ENCODE measurements around the gene MRPS7. TPM values are rescaled to one million over a fixed set of nuclear protein-coding genes. Genes with fewer than 3 reads are reported as not detected.

MRPS7 gene
- total RNA-seq, 2 donors from 2014 or later: 72.3 to 80.5 TPM

DNA sequence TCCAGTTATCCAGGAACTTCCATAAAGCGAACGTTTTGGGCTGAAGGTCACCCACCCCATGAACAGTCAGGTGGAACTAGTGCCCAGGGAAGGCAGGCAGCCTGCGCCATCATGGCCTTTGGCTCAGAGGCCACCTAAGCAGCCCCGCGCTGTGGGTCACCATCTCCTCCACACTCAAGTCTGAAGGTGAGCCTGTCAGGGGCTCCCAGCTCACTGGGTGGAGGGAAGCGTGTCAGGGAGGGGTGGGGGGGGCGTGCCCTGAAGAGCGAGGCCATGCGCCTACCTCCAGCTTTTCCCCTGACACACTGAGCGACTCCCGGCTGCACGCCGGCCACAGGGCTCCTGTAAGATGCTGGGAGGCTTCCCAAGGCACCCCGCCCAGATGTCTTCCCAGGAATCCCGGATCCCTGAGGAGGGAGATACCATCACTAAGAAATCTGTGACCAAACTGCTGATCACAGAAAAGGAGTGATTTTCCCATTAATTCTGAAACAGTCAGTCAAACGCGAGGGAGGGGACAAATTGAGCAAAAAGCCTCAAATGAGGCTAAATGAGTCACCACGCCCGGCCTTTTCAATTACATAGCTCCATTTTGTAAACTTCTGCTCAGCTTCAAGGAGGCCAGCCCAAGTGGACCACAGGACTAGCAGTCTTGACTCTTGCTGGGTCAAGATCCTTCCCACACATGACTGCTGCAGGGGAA, 54.0 kb downstream of the MRPS7 start:
- ATAC-seq (peak; percentile 55 to 66), DNase-seq (ENCODE audit: low spot score in 2 of 2) (no peak)
- no peaks in the 10 kb centered on the region for H3K36me3 Mint-ChIP-seq
- H3K27ac Mint-ChIP-seq: peak overlapping the region in 1 of 2 donors; percentile 60
- H3K9me3 Mint-ChIP-seq: no peaks in the 10 kb centered on the region

Other genes starting within 250 kb of the MRPS7 start
- gene MRPL58, start 249.2 kb upstream of the MRPS7 start, total RNA-seq: 10 to 100 TPM; 29.8 to 48.1 TPM
- gene ATP5PD, start 214.9 kb upstream of the MRPS7 start, total RNA-seq: 100 to 1,000 TPM; 193 to 218 TPM
- 10 to 100 TPM; 17.4 to 19.4 TPM for gene KCTD2, start 214.7 kb upstream of the MRPS7 start, total RNA-seq
- gene SLC16A5, start 173.9 kb upstream of the MRPS7 start, total RNA-seq: 10 to 100 TPM in 1 of 2 donors, 1 to 10 TPM in 1; 6.0 to 10.9 TPM
- 1 to 10 TPM; 7.0 to 9.9 TPM for gene ARMC7, start 151.9 kb upstream of the MRPS7 start, total RNA-seq
- 10 to 100 TPM; 51.7 to 52.8 TPM for gene NT5C, start 130.1 kb upstream of the MRPS7 start, total RNA-seq
- gene JPT1, start 107.4 kb upstream of the MRPS7 start, total RNA-seq: 100 to 1,000 TPM; 216 to 232 TPM
- 100 to 1,000 TPM; 557 to 621 TPM for gene SUMO2, start 78.9 kb upstream of the MRPS7 start, total RNA-seq
- gene NUP85, start 56.2 kb upstream of the MRPS7 start, total RNA-seq: 100 to 1,000 TPM; 108 to 146 TPM
- gene GGA3, start 273 bp upstream of the MRPS7 start, total RNA-seq: 10 to 100 TPM; 74.9 to 79.0 TPM
- gene MIF4GD, start 9.4 kb downstream of the MRPS7 start, total RNA-seq: 10 to 100 TPM; 33.4 to 37.8 TPM
- gene SLC25A19, start 27.6 kb downstream of the MRPS7 start, total RNA-seq: 100 to 1,000 TPM in 1 of 2 donors, 10 to 100 TPM in 1; 74.4 to 110 TPM
- 100 to 1,000 TPM; 163 to 180 TPM for gene GRB2, start 143.8 kb downstream of the MRPS7 start, total RNA-seq
- 10 to 100 TPM; 64.5 to 65.2 TPM for gene TMEM94, start 194.8 kb downstream of the MRPS7 start, total RNA-seq

Measured in activated naive CD4-positive, alpha-beta T cell treated with anti-CD3 and anti-CD28 coated beads, Interleukin-2, amount 50 U/mL, for 72 hours (primary cell).